ENCODE results near the gene CMTM3.

GRCh38 chr16:66621973-66622372, 17.5 kb downstream of the CMTM3 start:
- TF ChIP-seq, protein P1, sequence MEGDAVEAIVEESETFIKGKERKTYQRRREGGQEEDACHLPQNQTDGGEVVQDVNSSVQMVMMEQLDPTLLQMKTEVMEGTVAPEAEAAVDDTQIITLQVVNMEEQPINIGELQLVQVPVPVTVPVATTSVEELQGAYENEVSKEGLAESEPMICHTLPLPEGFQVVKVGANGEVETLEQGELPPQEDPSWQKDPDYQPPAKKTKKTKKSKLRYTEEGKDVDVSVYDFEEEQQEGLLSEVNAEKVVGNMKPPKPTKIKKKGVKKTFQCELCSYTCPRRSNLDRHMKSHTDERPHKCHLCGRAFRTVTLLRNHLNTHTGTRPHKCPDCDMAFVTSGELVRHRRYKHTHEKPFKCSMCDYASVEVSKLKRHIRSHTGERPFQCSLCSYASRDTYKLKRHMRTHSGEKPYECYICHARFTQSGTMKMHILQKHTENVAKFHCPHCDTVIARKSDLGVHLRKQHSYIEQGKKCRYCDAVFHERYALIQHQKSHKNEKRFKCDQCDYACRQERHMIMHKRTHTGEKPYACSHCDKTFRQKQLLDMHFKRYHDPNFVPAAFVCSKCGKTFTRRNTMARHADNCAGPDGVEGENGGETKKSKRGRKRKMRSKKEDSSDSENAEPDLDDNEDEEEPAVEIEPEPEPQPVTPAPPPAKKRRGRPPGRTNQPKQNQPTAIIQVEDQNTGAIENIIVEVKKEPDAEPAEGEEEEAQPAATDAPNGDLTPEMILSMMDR (IDR thresholded peaks at IDR 0.05) = no peak
- no peak for TF ChIP-seq POLR2A (IDR thresholded peaks at IDR 0.05)
